Cardiac muscle cell (in vitro differentiated cells and primary cell): Measurements from ENCODE around the gene MYH10. TPM values are rescaled to one million over a fixed set of nuclear protein-coding genes. Genes with fewer than 3 reads are reported as not detected.

Experiments
- DNase-seq, 2 donors: peaks; one replicate each; pipeline versions ENCODE4 v3.0.0 to v3.0.0-alpha.2; 2010 to 2017; ENCODE audit warnings: low read depth in 1 of 2, low spot score in 1 of 2
- H3K27ac ChIP-seq: fragments of 200-600 bp; sonication (generic); 2 replicates; pipeline ENCODE4 v1.5.1; 2016
- H3K27me3 ChIP-seq: fragments of 200-600 bp; sonication (generic); 2 replicates; pipeline ENCODE4 v1.6.0; 2016; ENCODE audit warnings: control low read depth
- H3K36me3 ChIP-seq: fragments of 200-600 bp; sonication (generic); 2 replicates; pipeline ENCODE4 v1.5.1; 2016; ENCODE audit warnings: control low read depth
- H3K4me1 ChIP-seq: fragments of 200-600 bp; sonication (generic); 2 replicates; pipeline ENCODE4 v1.8.1; 2017; ENCODE audit warnings: low read depth, mild to moderate bottlenecking, mixed run types
- H3K4me3 ChIP-seq: fragments of 200-600 bp; sonication (generic); 2 replicates; pipeline ENCODE4 v1.5.1; 2016; ENCODE audit warnings: mild to moderate bottlenecking
- H3K9me3 ChIP-seq: fragments of 200-600 bp; sonication (generic); 2 replicates; pipeline ENCODE4 v1.5.1; 2017; ENCODE audit warnings: low read depth, mild to moderate bottlenecking, control low read depth
- CTCF ChIP-seq: IDR thresholded peaks from 2 replicates; pipeline ENCODE4 v1.5.1; 2012; ENCODE audit warnings: low read depth, mild to moderate bottlenecking, low read length
- polyA plus RNA-seq: library from polyadenylated mRNA; unstranded; fragments of >200 nt; fragmentation: Nextera tagmentation; extraction: Ambion mirVana; gene quantifications from 2 replicates; pipeline ENCODE4 v1.2.1, GENCODE V29; 2016
- total RNA-seq: library from RNA; depleted of rRNA; stranded (reverse); fragments of >200 nt; gene quantifications from 2 replicates; pipeline ENCODE4 v1.2.3, GENCODE V29; 2016

The MYH10 gene
- total and polyA plus RNA-seq, 2 experiments from 2014 or later: 147 to 194 TPM

- Histone ChIP-seq H3K4me3 (no peak overlapping the region), H3K4me1 (no peaks in the 10 kb centered on the region), H3K27ac (no peak overlapping the region), H3K9me3 (no peaks in the 10 kb centered on the region), H3K36me3 (no peaks in the 10 kb centered on the region), H3K27me3 (no peaks in the 10 kb centered on the region)
- DNase-seq: peak in 1 of 2 donors; percentile 88
- peak; percentile 6 for TF ChIP-seq CTCF
These were observed 199.6 kb downstream of the MYH10 start for GRCh38 chr17:8430966-8431365.

GRCh38 chr17:8426802-8427201 is 203.7 kb downstream of the MYH10 start:
- no peak overlapping the region for H3K4me3 ChIP-seq
- H3K36me3 ChIP-seq: no peaks in the 10 kb centered on the region
- H3K27ac ChIP-seq: no peak overlapping the region
- no peaks in the 10 kb centered on the region for H3K4me1 ChIP-seq
- no peaks in the 10 kb centered on the region for H3K9me3 ChIP-seq
- H3K27me3 ChIP-seq: no peaks in the 10 kb centered on the region
- no peak for DNase-seq
- TF ChIP-seq CTCF: no peak

- H3K4me3 ChIP-seq: no peak overlapping the region
- no peaks in the 10 kb centered on the region for H3K4me1 ChIP-seq
- no peak overlapping the region for H3K27ac ChIP-seq
- no peaks in the 10 kb centered on the region for H3K36me3 ChIP-seq
- no peaks in the 10 kb centered on the region for H3K27me3 ChIP-seq
- DNase-seq: no peak
- no peaks in the 10 kb centered on the region for H3K9me3 ChIP-seq
- TF ChIP-seq CTCF: no peak
These were observed 204.3 kb downstream of the MYH10 start for GRCh38 chr17:8426094-8426720.

Other genes starting within 250 kb of the MYH10 start
- gene RPL26, start 247.5 kb downstream of the MYH10 start, total RNA-seq: 3,276 and 3,592 TPM in 2 replicates
- 486 and 538 TPM in 2 replicates for gene RPL26, start 247.5 kb downstream of the MYH10 start, polyA plus RNA-seq
- not detected in 2 replicates for gene RNF222, start 232.9 kb downstream of the MYH10 start, total RNA-seq
- 0.17 and 0.37 TPM in 2 replicates for gene RNF222, start 232.9 kb downstream of the MYH10 start, polyA plus RNA-seq
- gene NDEL1, start 194.8 kb downstream of the MYH10 start, total RNA-seq: 34.8 and 47.3 TPM in 2 replicates
- gene NDEL1, start 194.8 kb downstream of the MYH10 start, polyA plus RNA-seq: 21.3 and 25.7 TPM in 2 replicates
- not detected in 2 replicates for gene CCDC42, start 114.1 kb upstream of the MYH10 start, total RNA-seq
- gene CCDC42, start 114.1 kb upstream of the MYH10 start, polyA plus RNA-seq: not detected in 2 replicates
- not detected in 2 replicates for gene SPDYE4, start 127.8 kb upstream of the MYH10 start, total RNA-seq
- not detected in 2 replicates for gene SPDYE4, start 127.8 kb upstream of the MYH10 start, polyA plus RNA-seq
- not detected in 2 replicates for gene MFSD6L, start 168.6 kb upstream of the MYH10 start, total RNA-seq
- not detected in 2 replicates for gene MFSD6L, start 168.6 kb upstream of the MYH10 start, polyA plus RNA-seq
- not detected in 2 replicates for gene PIK3R6, start 236.9 kb upstream of the MYH10 start, total RNA-seq
- gene PIK3R6, start 236.9 kb upstream of the MYH10 start, polyA plus RNA-seq: 0.11 and 0.48 TPM in 2 replicates